Kidney epithelial cell (primary cell): ENCODE results near the gene PARP8. TPM values are rescaled to one million over a fixed set of nuclear protein-coding genes. Genes with fewer than 3 reads are reported as not detected.

Experiments used
- DNase-seq: peaks from one replicate; pipeline ENCODE4 v3.0.0-alpha.2; 2010; ENCODE audit warnings: low read depth
- H3K27me3 ChIP-seq: 2 replicates; pipeline ENCODE4 v1.6.0; 2011; ENCODE audit warnings: low read length; ENCODE audit not compliant: control insufficient read depth, insufficient read depth
- H3K36me3 ChIP-seq: 2 replicates; pipeline ENCODE4 v1.5.1; 2011; ENCODE audit warnings: low read length; ENCODE audit not compliant: control insufficient read depth, insufficient read depth
- H3K4me3 ChIP-seq: 2 replicates; pipeline ENCODE4 v1.5.1; 2011; ENCODE audit warnings: low read depth, mild to moderate bottlenecking, control low read depth, low read length
- CTCF ChIP-seq: IDR thresholded peaks from 2 replicates; pipeline ENCODE4 v1.5.1; 2011; ENCODE audit warnings: mild to moderate bottlenecking, moderate library complexity, low read length, control low read depth, inconsistent platforms; ENCODE audit not compliant: insufficient read depth, poor library complexity, severe bottlenecking
- total RNA-seq: library from RNA; depleted of rRNA; stranded (reverse); fragments of >200 nt; gene quantifications from 2 replicates; pipeline ENCODE4 v1.2.3, GENCODE V29; 2015

PARP8 gene
- total RNA-seq, 1 donor from 2014 or later = 29.7 TPM

GRCh38 chr5:50822046-50822445 lies 155.6 kb downstream of the PARP8 start:
- Histone ChIP-seq H3K4me3 (no peak overlapping the region), H3K27me3 (no peaks in the 10 kb centered on the region), H3K36me3 (no peaks in the 10 kb centered on the region)
- no peak for TF ChIP-seq CTCF
- DNase-seq = no peak

GRCh38 chr5:50822761-50823160 lies 156.3 kb downstream of the PARP8 start:
- Histone ChIP-seq H3K36me3 (no peaks in the 10 kb centered on the region), H3K4me3 (no peak overlapping the region), H3K27me3 (no peaks in the 10 kb centered on the region)
- no peak for TF ChIP-seq CTCF
- no peak for DNase-seq

- H3K27me3 ChIP-seq = no peaks in the 10 kb centered on the region
These were observed 157.1 kb downstream of the PARP8 start for GRCh38 chr5:50823568-50823967.

GRCh38 chr5:50824109-50824508 lies 157.7 kb downstream of the PARP8 start:
- no peaks in the 10 kb centered on the region for H3K27me3 ChIP-seq
- H3K4me3 ChIP-seq = no peak overlapping the region
- no peak for DNase-seq
- no peak for TF ChIP-seq CTCF
- H3K36me3 ChIP-seq = no peaks in the 10 kb centered on the region

More at GRCh38 chr5:50823568-50823967, 157.1 kb downstream of the PARP8 start:
- Histone ChIP-seq H3K4me3 (no peak overlapping the region), H3K36me3 (no peaks in the 10 kb centered on the region)
- no peak for DNase-seq
- TF ChIP-seq CTCF = no peak

GRCh38 chr5:50827516-50828247 lies 161.2 kb downstream of the PARP8 start:
- TF ChIP-seq CTCF = no peak
- H3K4me3 ChIP-seq = no peak overlapping the region
- DNase-seq = no peak
- no peaks in the 10 kb centered on the region for H3K27me3 ChIP-seq
- H3K36me3 ChIP-seq = no peaks in the 10 kb centered on the region

GRCh38 chr5:50829023-50829422 lies 162.6 kb downstream of the PARP8 start:
- no peak overlapping the region for H3K4me3 ChIP-seq
- no peaks in the 10 kb centered on the region for H3K27me3 ChIP-seq
- DNase-seq = no peak
- no peak for TF ChIP-seq CTCF
- no peaks in the 10 kb centered on the region for H3K36me3 ChIP-seq
